SK-N-SH treated with all-trans-retinoic acid at 6 μM for 48 hours (cell line): ENCODE data around the gene TNK2.

ENCODE experiments used
- ISL1 ChIP-seq: fragments of 250-450 bp; sonication (Bioruptor Pico); IDR thresholded peaks from 2 replicates; pipeline ENCODE4 v2.1.2; 2022; ENCODE audit warnings: mild to moderate bottlenecking, moderate library complexity
- OSR1 ChIP-seq: fragments of 250-450 bp; sonication (Bioruptor Pico); IDR thresholded peaks from 2 replicates; pipeline ENCODE4 v1.8.0; 2022; ENCODE audit warnings: moderate library complexity, mild to moderate bottlenecking, inconsistent platforms
- PATZ1 ChIP-seq: fragments of 250-450 bp; sonication (Bioruptor Pico); IDR thresholded peaks from 2 replicates; pipeline ENCODE4 v1.8.0; 2020; ENCODE audit warnings: mild to moderate bottlenecking, moderate library complexity, borderline replicate concordance
- POU6F1 ChIP-seq: fragments of 250-450 bp; sonication (Bioruptor Pico); IDR thresholded peaks from 2 replicates; pipeline ENCODE4 v1.8.0; 2021; ENCODE audit warnings: low read depth, mild to moderate bottlenecking, moderate library complexity, borderline replicate concordance
- SNAI2 ChIP-seq: fragments of 250-450 bp; sonication (Bioruptor Pico); IDR thresholded peaks from 2 replicates; pipeline ENCODE4 v1.5.0; 2020; ENCODE audit warnings: mild to moderate bottlenecking, moderate library complexity
- TCF4 ChIP-seq: fragments of 250-450 bp; sonication (Bioruptor Pico); IDR thresholded peaks from 2 replicates; pipeline ENCODE4 v1.8.0; 2021; ENCODE audit warnings: mild to moderate bottlenecking, moderate library complexity, borderline replicate concordance
- ZFP3 ChIP-seq: fragments of 250-450 bp; sonication (Bioruptor Pico); IDR thresholded peaks from 2 replicates; pipeline ENCODE4 v1.5.0; 2020; ENCODE audit warnings: mild to moderate bottlenecking, moderate library complexity
- ZFP30 ChIP-seq: fragments of 450-650 bp; formaldehyde crosslinking; IDR thresholded peaks from 2 replicates; pipeline ENCODE4 v1.5.0; 2022; ENCODE audit warnings: mild to moderate bottlenecking, moderate library complexity

DNA sequence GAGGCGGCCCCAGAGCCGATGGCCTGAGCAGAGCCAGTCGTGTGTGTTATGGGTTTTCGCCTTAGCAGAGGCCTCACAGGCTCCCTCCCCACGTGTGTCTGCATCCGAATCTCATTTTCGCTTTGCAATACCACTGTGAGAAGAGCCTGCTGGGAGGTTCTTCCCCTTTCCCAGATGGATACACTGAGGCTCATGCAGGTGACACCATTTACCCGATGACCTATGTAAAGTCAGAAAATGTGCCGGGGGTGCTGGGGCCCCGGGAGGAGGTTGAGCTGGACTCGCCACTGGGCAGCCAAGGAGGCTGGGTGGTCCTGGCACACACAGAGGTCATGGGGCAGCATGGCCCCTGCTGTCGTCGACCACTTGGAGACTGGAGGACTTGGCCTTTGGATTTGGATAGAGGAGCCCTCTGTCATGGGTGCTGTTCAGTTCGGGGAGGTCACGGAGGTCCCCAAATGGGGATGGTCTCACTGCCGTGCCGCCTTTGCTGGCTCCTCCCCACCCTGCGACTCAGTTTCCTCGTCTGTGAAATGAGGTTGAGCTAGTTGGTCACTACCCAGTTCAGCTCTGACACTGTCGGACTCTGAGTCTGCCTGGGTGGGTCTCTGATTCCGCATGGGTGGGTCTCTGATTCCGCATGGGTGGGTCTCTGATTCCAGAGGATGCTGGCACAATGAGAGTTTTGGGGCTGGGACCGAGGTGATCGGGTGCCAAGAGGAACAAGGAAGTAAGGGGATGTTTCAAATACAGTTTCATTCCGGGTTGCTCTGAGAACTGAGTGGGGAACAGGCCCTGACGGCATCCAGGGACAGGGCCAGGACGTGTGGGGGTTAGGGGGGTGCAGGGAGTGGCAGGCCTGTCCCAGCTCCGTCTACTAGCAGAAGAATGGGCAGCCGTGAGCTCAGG is 73.4 kb downstream of the TNK2 start:
- TF ChIP-seq TCF4 (CRISPR knock-in tag): no peak
- TF ChIP-seq ZFP30 (CRISPR knock-in tag): no peak
- TF ChIP-seq OSR1: no peak
- no peak for TF ChIP-seq SNAI2 (CRISPR knock-in tag)
- TF ChIP-seq ISL1: no peak
- no peak for TF ChIP-seq ZFP3 (CRISPR knock-in tag)
- no peak for TF ChIP-seq PATZ1 (CRISPR knock-in tag)
- no peak for TF ChIP-seq POU6F1 (CRISPR knock-in tag)
